Urothelium cell line (cell line): ENCODE measurements around the gene DOCK9.
"Not testable (repeated sequence)": the region's sequence is repeated elsewhere in the genome, so short reads cannot be mapped to it uniquely, and the experiment has no call there.

Source experiments
- DNase-seq: peaks from one replicate; pipeline ENCODE4 v3.0.0; 2011; ENCODE audit warnings: low spot score, mixed read lengths
- FAIRE-seq: peaks from 2 replicates; lab custom pipeline; 2011; peaks lifted over from hg19 to GRCh38; lab: Jason Lieb, UNC

DOCK9 gene

DNA sequence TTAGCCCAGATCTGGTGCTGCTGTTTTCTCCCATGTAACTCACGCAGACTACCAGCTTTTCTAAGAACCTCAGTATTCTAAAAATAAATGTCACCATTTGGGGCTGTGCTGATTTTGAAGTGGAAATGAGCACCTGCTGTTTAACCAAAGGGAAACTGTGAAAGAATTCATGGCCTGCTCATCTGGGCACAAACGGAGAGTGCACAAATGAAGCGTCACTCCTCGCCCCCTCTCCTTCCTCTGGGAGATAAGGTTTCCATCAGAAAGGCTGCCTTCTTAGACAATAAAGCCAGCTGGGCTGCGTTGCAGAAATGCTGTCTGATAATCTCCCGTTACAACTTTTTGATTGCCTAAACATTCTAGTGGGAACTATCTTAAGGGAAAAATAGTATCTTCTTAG lies 151.7 kb downstream of the DOCK9 start:
- FAIRE-seq: no peak
- no peak for DNase-seq

DNA sequence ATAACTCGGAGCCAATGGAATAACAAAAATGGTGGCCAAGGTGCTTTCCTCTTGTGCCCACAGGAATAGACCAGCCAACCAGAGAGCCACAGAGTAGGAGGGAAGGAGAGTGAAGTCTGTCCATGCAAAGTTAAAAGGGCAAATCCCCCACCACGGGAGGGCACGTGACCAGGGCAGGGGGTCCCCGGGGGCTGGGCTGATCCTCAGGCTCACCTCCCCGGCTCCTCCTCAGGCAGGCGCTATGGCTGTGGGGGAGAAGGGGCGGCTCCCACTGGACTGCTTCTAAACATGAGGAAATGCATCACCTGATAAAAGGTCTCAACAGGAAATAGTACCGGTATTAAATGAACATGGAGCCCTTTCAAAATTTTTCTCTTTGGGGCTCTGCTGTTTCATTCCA lies 152.2 kb downstream of the DOCK9 start:
- no peak for DNase-seq

DNA sequence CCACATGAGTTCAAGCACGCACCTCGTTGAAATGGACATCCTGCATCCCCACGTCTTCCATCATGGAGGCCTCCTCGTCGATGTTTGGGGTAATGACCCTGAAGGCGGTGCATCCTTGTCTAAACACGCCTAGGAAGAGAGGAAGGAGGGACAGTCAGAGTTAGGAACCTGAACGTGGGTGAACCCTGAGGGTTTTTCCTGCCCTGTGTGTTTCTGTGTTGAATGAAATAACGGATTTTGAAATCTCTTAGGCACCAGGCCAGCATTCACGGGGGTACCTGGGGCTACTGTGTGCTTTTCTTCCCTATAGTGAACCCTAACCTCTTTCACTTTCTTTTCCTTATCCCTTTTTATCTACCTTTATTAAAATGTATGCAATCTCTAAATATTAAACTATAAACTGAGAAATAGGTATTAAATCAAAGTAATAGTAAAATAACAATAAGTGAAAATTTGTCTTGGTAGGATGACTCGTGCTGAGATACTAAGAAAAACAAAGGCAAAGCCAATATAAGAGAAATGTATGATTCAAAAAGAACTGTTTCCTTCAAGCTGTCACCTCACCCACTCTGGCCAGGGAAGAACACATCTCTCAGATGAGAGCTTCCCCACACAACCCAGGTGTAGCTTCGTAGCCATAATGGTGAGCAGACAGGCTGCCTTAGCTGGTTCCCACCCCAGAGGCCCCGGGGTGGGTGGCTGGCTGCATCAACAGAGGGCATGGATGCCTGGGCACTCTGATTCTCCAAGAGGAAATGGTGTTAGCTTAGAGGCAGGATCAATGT lies 153.3 kb downstream of the DOCK9 start:
- no peak for FAIRE-seq
- DNase-seq: no peak

More for the DNA sequence above, 152.2 kb downstream of the DOCK9 start:
- no peak for FAIRE-seq

DNA sequence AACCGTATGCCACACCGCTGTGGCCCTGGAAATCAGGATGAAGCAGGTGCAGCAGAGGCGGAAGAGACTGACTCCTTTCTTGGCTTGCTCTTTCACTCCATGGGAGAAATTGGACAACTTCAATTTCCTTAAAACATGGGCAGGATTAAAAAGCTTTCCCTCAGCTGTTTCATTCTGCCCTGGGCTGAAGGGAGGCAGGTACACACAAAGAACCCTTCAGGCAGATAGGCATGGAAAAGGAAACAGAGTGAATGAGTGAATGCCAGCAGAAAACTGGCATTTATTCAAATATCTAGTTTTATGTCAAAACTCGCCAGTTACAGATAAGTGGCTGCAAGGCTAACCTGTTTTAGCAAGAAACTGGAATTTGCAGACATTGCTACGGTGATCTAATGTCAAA lies 154.4 kb downstream of the DOCK9 start:
- FAIRE-seq: no peak
- DNase-seq: no peak

DNA sequence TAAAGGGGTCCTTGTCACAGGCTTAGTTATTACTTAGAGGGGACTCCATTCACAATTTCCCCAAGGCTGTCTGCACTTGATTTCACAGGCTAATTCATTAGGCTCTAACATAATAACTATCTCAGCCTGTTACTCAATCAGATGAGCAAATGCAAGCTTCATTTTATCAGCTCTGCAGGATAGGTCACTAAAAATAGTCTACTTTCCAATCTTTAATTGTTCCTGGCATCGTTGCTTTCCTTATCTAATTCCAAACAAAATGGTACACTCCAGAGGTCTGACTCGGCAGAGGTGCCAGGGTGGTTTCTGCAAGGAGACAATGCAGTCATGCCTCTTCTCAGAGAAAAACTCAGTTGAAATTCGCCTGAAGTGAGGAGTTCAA lies 155.6 kb downstream of the DOCK9 start:
- FAIRE-seq: no peak
- no peak for DNase-seq

DNA sequence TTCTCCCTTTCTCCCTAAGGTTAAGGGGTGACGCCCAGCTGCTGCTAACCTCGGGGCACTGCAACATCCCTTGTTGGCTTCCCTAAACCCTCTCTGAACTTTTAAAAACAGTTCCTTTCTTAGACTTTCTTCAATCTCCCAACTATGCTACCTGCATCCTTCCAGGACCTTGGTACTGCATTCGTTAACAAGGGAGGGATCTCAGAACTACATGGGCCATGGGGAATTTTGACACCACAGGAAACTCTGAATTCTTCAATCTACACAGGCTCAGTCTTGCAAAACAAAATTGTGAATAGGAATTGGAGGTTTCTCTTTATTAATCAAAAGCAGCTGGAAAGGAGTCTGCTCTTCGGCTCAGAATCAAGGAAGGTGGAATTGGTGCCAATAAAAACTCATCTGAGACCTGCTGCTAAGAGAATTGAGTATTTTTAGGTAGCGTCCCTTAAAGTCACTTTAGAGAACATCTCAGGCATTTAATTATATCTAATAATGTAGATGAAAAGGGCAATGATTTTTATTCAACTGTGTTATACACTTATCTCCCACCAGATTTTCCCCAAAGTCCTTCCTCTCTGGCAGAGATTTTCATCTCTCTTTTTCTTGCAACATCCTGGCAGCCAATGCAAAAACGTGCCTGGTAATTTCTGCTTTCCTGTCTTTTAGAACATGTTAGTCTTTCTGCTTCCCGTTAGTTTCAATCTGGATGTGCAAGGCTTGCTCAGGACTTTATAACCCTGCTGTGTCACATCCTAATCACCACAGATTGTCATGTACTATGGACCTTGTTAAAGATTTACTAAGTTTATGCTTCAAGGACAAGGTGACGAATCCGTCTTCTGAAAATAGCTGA lies 156.3 kb downstream of the DOCK9 start:
- no peak for DNase-seq

DNA sequence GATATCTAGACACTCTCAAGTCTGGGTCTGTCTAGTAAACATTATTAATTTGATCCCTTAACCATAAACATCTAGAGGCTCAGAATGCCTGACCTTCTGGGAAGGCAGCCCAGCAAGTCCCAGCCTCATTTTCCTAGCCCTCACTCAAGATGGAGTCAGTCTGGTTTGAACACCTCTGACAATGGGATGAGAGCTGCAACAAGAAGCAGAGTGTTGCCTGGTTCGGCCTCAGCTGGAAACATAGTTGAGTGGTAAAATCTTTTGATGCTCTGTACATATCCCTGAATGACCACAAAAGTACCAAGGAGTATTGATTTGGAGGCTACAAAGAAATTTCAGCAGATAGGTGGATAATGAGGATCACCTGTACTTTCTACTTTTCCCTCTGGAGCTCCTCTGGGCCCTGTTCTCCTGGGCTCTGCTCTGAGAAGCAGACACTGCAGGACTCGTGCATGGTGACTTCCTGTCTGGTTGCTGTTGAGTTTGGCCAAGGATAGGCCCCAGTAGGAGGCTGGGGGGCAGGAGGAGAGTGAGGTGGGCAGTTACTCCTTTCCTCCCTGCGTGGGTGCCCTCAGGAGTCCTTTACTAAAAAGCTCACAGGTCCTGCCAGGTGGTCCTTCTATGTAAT lies 157.0 kb downstream of the DOCK9 start:
- FAIRE-seq (no peak), DNase-seq (no peak)

More for the DNA sequence above, 156.3 kb downstream of the DOCK9 start:
- no peak for FAIRE-seq

DNA sequence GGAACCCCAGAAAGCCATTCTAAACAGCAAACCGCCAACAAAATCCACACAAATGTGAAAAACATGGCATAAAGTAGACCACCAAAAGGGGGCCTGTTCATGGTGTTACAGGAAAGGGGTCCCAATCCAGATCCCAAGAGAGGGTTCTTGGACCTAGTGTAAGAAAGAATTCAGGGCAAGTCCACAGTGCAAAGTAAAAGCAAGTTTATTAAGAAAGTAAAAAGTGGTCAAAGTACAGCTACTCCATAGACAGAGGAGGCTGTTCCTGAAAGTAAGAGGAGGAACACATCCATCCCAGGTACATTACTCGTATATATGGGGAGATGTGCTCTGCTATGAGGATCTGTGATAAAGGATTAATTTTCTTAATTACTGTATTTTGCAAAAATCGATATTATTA lies 157.6 kb downstream of the DOCK9 start:
- FAIRE-seq (no peak), DNase-seq (no peak)

DNA sequence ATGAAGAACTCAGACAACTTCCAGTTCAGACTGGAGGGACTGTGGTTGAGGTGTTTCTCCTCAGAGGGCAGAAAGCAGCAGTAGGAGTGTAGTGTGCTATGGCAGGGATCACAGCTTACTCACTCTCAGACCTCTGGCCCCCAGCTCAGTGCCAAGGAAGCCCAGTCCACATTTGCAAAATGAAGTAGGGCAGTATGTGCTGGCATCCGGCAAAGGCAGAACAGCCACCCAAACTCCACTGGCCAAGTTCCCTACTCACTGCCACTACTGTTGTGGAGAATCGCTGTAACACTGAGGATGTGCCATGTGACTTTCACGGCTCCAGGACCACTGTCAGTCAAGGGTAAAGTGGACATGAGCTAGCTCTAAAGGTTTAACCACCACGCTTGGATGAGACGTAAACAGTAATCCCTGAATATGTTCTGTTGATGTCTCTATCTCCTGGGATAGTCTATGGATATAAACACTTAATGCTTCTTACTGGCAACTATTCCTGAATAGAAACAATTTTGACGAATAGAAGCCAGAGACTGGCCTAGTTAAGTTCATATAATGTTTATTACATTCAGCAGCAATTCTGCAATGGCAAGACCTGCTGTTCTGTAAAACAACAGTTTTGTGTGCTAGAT lies 158.4 kb downstream of the DOCK9 start:
- FAIRE-seq (no peak), DNase-seq (no peak)

DNA sequence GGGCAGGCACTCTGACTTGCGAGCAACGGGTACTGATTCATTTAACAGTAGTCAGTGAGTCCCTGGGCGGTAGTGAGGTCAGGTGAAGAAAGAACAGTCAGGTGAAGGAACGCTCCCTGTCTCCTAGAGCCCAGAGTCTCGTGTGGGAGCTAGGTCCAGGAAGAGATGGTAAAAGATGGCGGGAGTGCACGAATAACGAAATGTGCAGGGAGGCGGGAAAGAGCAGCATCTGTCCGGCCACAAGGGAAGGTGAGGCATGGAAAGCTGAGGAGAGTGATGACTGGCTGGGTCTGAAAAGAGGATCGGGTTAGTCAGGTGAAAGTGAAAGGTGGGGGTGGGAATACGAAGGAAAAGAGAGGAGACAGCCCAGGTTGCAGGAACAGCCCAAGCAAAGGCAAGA lies 161.5 kb downstream of the DOCK9 start:
- no peak for FAIRE-seq

DNA sequence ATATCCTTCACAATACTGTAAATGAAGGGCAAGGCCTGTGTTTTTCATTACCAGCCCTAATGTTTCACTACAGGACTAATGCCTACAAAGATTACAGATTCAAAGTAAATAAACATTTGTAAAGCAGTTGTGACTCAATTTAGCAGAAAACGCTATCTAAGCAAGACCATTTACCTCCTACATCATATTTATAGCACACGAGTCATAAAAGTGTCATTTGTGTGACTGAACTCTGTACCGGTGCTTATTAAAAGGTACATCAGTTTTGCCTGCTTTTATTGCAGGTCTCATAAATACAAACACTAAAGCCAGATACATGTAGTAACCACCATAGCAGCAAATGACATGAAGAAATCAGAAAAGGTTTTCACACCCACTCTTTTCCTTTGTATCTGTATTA lies 163.9 kb downstream of the DOCK9 start:
- DNase-seq (no peak), FAIRE-seq (no peak)

More for the DNA sequence above, 161.5 kb downstream of the DOCK9 start:
- no peak for DNase-seq

DNA sequence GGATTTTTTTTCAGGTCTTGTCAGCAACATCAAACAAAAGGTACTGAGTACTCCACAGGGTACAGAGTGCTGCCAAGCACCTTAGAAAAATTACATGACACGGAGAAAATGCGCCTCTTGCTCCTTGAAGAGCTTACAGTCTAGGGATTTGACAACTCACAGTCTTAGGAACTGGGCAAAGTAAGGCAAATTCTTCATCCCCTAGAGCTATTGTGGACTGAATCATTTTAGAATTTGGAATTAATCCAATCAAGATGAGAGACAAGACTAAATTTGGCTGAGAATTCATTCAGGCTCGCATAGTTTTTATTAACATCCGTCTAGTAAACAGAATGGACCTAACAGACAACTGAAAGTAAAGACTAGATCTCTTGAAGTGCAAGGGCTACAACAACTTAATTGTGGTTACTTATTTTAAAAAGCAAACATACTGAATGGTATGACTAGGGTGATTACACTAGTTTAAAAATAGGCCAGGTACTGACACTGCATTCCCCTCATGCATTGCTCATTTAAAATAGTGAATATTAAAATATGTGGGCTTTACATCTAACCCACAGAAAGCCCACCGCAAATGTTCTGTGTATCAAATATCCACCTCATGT lies 165.6 kb downstream of the DOCK9 start:
- FAIRE-seq, DNase-seq: not testable (repeated sequence)

DNA sequence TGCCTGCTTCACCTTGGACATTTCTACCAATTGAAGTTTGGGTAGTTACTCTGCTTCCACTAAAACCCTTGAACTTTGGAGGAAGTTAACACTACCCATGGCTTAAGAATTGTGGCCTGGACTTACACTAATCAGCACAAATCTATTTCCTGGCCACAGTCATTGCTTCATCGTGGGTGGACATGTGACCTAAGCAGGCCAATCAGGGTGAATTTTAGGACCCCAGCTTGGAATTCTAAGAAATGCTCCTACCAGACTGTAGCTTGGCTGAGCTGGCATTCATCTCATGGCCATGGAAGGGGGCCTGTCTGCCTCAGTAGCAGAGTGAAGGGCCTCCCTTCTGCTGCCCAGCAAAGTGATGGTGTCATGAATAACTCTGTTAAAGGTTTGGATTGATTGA lies 167.1 kb downstream of the DOCK9 start:
- FAIRE-seq (no peak), DNase-seq (no peak)

DNA sequence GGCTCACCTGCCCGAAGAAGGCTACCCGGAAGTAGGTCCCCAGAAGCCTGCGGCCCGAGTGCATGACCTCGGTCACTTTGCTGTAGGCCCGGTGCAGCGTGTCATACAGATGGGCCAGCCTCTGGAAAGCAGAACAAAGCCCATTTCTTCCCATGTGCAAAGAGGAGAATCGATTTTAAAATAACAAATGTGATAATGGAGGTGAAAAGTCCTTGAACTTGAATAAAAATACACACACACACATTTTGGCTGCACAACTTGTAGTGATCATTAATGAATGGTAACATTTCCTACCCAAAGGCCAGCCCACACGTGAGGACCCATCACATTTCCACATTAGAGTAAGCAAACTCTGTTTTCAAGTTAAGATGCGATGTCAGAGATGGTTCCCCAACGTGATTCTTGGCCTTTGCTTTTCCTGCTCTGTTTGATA lies 168.5 kb downstream of the DOCK9 start:
- DNase-seq (no peak), FAIRE-seq (no peak)

DNA sequence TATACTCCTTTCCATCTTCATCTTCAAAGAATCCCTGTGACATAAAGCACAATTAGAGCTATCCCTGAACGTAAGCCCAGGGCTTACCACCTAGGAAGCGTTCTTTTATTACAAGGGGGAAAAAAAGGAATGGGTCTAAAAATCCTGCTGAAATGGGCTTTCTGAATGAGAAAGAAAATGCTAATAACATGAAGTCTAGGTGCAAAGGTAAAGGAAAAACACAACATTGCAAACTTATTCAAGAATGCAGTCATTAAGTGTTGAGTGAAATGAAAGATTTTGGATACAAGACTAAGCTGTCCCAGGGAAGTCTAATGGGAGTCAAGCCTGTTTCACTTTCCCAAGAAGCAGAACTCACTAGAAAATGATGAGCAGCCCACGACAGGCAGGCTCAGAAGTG lies 170.1 kb downstream of the DOCK9 start:
- no peak for FAIRE-seq
- DNase-seq: no peak

DNA sequence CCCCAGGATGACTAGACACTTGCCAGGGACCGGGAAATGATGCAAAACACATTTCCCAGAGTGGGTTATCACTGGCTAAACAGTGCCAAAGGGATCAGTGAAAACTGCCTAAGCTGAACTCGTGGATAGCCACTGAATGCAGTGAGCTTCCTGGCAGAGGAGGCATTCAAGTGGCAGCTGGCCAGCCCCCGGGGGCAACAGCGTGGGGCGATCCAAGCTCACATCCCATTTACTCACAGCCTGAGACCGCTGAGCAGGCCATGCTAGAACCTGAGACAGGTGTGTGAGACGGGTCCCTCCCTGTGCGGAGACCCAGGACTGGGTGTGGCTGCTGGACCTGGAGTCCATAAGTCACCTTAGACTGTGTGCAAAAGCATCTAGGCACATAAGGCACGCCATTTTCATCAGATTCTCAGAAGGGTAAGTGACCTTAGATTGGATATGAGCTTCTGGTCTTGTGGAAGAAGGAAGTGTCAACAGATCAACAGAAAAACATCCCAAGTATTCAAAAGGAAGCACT lies 173.5 kb downstream of the DOCK9 start:
- DNase-seq (no peak), FAIRE-seq (no peak)

DNA sequence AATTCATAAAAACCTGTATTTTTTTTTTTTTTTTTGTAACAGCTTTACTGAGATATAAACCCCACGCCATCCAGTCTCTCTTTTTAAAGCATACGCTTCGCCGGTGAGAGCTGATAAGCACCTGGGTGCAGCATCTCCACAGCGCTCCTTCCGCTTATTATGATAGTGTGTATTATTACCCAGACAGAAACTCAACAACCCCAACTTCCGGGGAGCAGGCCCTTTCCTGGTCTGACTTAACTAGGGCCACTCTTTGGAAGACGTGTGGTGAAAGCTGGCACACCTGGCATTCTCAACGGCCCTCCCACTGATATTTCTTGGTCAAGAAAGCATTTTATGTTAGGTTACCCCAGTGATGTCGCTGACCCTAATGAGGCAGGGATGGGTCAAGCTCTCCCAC lies 173.9 kb downstream of the DOCK9 start:
- no peak for FAIRE-seq
- no peak for DNase-seq

DNA sequence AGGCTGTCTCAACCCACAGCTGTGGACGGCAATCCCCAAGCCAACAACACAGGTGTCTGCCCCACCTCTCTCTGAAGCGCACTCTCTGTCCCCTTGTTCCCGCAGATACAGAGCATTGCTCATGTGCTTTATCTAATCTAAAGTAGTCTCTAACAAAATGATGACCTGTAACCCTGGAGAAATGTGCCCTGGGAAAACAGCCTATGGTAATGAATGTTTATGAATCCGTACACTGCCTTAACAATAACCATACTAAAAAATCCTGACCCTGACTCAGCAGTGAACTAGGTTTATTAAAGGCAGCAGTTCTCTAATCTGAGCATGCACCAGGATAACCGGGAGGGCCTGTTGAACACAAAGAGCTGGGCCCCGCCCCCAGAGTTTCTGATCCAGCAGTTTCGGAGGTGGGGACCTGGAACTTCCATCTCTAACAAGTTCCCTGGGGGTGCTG lies 174.7 kb downstream of the DOCK9 start:
- DNase-seq: no peak
- no peak for FAIRE-seq

DNA sequence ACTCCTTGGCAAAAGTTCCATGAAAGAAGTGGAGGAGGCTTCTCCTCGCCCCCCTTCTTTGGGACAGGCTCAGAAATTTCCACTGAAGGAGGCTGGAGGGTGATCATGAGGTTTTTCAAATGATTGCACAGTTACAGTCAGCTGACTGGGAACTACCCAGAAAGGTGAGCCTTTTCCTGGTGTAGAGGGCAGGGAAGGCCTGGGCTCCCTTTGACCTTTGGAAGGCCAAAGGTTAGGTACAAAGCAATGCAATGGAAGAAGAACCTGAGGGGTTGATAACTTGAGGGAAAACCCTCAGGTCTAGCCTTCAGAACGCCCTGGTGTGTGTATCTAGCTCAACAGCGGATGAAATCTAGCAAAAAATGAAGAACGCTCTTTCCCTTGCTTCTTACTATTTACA lies 175.3 kb downstream of the DOCK9 start:
- FAIRE-seq: no peak

DNA sequence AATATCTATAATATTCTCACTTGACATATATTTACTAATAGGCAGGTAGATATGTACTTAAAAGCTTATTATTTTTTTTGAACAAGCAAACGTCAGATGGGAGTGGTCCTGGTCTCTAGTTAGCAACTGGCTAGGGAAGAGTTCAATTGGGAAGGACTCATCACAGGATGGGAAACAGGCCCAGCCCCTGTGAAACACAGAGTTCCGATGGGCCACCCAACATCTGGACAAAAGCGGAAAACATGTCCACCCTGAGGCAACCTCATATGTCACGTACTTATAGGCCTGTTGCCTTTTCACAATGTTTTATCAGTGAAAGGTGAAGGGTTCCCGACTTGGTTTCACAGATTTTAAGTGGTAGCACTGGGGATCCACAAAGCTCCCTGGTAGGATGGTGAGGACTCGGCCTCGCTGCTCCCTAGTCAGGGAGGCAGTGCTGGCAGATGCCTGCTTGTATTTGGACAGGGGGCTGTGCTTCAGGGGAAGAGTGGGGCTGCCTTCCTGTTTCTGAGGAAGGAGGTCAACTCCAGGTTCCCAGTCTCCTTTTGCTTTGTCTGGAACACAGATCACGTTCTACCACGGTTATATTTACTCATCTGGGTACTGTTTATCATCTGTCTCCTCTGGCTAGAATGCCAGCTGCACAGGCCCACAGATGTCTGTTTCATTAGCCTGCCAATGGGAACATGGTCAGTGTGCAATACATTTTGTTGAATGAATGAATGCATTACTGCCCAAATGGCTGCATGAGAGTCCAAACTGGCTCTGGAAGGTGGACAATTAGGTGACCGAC lies 176.0 kb downstream of the DOCK9 start:
- DNase-seq (no peak), FAIRE-seq (no peak)

More for the DNA sequence above, 175.3 kb downstream of the DOCK9 start:
- no peak for DNase-seq
